Mesothelial cell of epicardium (in vitro differentiated cells): Measurements from ENCODE around the gene SAP30L. TPM values are rescaled to one million over a fixed set of nuclear protein-coding genes. Genes with fewer than 3 reads are reported as not detected.

Experiments
- DNase-seq, 2 experiments: peaks; one replicate each; pipeline ENCODE4 v3.0.0; 2021; ENCODE audit warnings: low spot score in 2 of 2; ENCODE audit not compliant: unreplicated experiment in 2 of 2
- H3K27ac Mint-ChIP-seq: 2 replicates; pipeline ENCODE4 v1.8.0; 2021; ENCODE audit warnings: mixed read lengths
- H3K27me3 Mint-ChIP-seq: 2 replicates; pipeline ENCODE4 v1.8.0; 2021; ENCODE audit warnings: low read depth, mixed read lengths
- H3K36me3 Mint-ChIP-seq: 2 replicates; pipeline ENCODE4 v1.8.0; 2021; ENCODE audit warnings: mixed read lengths
- H3K4me1 Mint-ChIP-seq: 2 replicates; pipeline ENCODE4 v1.8.0; 2021; ENCODE audit warnings: mixed read lengths
- H3K4me3 Mint-ChIP-seq: 2 replicates; pipeline ENCODE4 v1.8.0; 2021; ENCODE audit warnings: mild to moderate bottlenecking, moderate library complexity, mixed read lengths
- H3K9me3 Mint-ChIP-seq: 2 replicates; pipeline ENCODE4 v1.8.0; 2021; ENCODE audit warnings: mixed read lengths
- CTCF ChIP-seq: fragments of 200-600 bp; sonication (generic); IDR thresholded peaks from one replicate; pipeline ENCODE4 v1.5.0; 2021; ENCODE audit warnings: antibody characterized with exemption; ENCODE audit not compliant: unreplicated experiment
- total RNA-seq: library from RNA; stranded (reverse); gene quantifications from 3 replicates; pipeline ENCODE4 v1.2.1, GENCODE V29; 2021

The SAP30L gene
- total RNA-seq, 1 donor from 2014 or later, result 36.2 TPM

DNA sequence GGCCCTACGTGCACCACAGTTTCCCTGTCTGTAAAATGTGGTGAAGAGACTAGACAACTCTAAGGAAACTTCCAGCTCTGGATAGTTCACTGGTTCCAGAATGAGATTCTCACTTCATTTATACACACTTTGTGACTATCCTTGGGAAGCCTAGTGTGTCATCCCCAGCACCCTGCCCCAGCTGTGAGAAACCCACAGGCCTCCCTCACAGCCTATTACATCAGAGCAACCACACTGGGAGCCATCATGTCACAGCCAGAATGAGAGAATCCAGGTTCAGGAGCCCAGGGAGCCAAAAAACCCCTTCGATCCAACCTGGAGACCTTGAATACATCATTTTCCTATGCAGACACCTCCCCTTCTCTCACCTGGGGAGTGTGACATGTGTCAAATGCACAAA is 53.2 kb downstream of the SAP30L start:
- H3K4me3 Mint-ChIP-seq, result no peak overlapping the region
- no peaks in the 10 kb centered on the region for H3K36me3 Mint-ChIP-seq
- no peak for TF ChIP-seq CTCF
- H3K27ac Mint-ChIP-seq, result no peak overlapping the region
- no peaks in the 10 kb centered on the region for H3K9me3 Mint-ChIP-seq
- DNase-seq, result no peak
- no peaks in the 10 kb centered on the region for H3K4me1 Mint-ChIP-seq
- H3K27me3 Mint-ChIP-seq, result peaks cover under 1% of the 10 kb centered on the region

GRCh38 chr5:154501566-154501965 is 55.8 kb downstream of the SAP30L start:
- no peaks in the 10 kb centered on the region for H3K36me3 Mint-ChIP-seq
- DNase-seq, result no peak
- H3K9me3 Mint-ChIP-seq, result no peaks in the 10 kb centered on the region
- peaks cover 6% of the 10 kb centered on the region for H3K4me1 Mint-ChIP-seq
- no peak overlapping the region for H3K4me3 Mint-ChIP-seq
- TF ChIP-seq CTCF, result no peak
- H3K27me3 Mint-ChIP-seq, result no peaks in the 10 kb centered on the region
- no peak overlapping the region for H3K27ac Mint-ChIP-seq

DNA sequence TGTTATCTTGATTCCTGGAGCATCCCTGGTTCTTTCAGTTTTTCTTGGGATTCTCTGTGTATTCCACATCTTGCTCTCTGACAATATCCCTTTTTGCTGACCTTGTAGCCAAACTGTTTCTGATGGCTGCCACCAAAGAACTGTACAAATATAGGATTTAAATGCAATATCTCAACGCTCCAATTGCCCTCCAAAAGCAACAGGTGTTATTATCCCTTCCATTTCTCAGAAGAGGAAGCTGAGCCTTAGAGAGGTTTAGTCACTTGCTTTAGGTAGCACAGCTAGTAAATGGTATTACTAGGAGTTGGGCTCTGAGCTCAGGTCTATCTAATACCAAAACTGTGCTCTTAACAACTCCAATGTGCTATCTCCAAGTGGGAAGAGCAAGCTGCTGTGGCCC is 56.4 kb downstream of the SAP30L start:
- TF ChIP-seq CTCF, result no peak
- H3K4me3 Mint-ChIP-seq, result no peak overlapping the region
- H3K9me3 Mint-ChIP-seq, result no peaks in the 10 kb centered on the region
- H3K27me3 Mint-ChIP-seq, result no peaks in the 10 kb centered on the region
- H3K27ac Mint-ChIP-seq, result no peak overlapping the region
- H3K4me1 Mint-ChIP-seq, result peaks cover 6% of the 10 kb centered on the region
- DNase-seq, result no peak
- no peaks in the 10 kb centered on the region for H3K36me3 Mint-ChIP-seq

DNA sequence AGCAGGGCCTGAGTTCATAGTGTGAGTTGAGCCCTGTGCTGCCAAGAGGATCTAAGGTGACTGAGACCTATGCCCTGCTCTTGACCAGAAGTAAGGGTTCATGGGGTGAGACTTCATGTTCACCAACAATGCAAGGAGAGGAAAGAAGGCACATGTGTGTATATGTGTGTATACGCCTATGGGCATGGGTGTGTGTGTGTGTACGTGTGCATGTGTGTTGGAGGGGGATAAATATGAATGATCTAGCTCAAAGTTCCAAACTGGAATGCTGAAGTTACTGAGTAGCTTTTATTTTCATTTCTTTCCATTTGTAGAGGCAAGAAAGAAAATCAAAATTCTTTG is 57.9 kb downstream of the SAP30L start:
- H3K27me3 Mint-ChIP-seq, result no peaks in the 10 kb centered on the region
- H3K27ac Mint-ChIP-seq, result no peak overlapping the region
- DNase-seq, result no peak
- H3K4me1 Mint-ChIP-seq, result peaks cover 6% of the 10 kb centered on the region
- no peaks in the 10 kb centered on the region for H3K36me3 Mint-ChIP-seq
- no peak for TF ChIP-seq CTCF
- H3K4me3 Mint-ChIP-seq, result no peak overlapping the region
- H3K9me3 Mint-ChIP-seq, result no peaks in the 10 kb centered on the region

DNA sequence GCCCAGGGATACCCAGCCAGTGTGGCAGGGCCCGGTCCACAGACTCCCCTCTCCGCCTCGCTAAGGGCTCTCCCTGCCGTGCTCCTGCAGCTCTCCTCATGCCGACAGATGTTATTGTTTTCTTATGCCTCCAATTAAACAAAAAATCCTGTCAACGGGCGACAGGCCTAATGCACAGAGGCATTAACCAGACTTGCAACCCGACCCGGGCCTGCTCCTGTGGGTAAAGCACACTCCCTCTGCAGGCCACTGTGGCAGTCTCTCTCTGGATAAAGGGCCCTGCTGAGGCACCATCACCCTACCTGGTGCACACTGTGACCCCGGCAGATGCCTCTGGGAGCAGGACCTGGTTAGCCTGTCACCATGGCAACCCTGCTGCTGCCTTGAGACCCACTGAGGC is 59.8 kb downstream of the SAP30L start:
- no peaks in the 10 kb centered on the region for H3K36me3 Mint-ChIP-seq
- no peak overlapping the region for H3K4me3 Mint-ChIP-seq
- peaks cover 10% of the 10 kb centered on the region for H3K4me1 Mint-ChIP-seq
- H3K27me3 Mint-ChIP-seq, result no peaks in the 10 kb centered on the region
- no peaks in the 10 kb centered on the region for H3K9me3 Mint-ChIP-seq
- no peak for TF ChIP-seq CTCF
- no peak overlapping the region for H3K27ac Mint-ChIP-seq
- no peak for DNase-seq

- TF ChIP-seq CTCF, result no peak
- Mint-ChIP-seq H3K9me3 (no peaks in the 10 kb centered on the region), H3K27me3 (no peaks in the 10 kb centered on the region), H3K27ac (no peak overlapping the region), H3K4me1 (peaks cover 10% of the 10 kb centered on the region), H3K4me3 (no peak overlapping the region), H3K36me3 (no peaks in the 10 kb centered on the region)
- DNase-seq, result no peak
These were observed 60.4 kb downstream of the SAP30L start for GRCh38 chr5:154506049-154506715.
